ENCODE data around the gene MMD2. TPM values are rescaled to one million over a fixed set of nuclear protein-coding genes. Genes with fewer than 3 reads are reported as not detected.
A peak's percentile ranks its signal among the peaks of the same experiment; 100 is the strongest.
"Not testable (repeated sequence)": the region's sequence is repeated elsewhere in the genome, so short reads cannot be mapped to it uniquely, and the experiment has no call there.

The MMD2 gene
- total RNA-seq, 2 experiments from 2014 or later = not detected

DNA sequence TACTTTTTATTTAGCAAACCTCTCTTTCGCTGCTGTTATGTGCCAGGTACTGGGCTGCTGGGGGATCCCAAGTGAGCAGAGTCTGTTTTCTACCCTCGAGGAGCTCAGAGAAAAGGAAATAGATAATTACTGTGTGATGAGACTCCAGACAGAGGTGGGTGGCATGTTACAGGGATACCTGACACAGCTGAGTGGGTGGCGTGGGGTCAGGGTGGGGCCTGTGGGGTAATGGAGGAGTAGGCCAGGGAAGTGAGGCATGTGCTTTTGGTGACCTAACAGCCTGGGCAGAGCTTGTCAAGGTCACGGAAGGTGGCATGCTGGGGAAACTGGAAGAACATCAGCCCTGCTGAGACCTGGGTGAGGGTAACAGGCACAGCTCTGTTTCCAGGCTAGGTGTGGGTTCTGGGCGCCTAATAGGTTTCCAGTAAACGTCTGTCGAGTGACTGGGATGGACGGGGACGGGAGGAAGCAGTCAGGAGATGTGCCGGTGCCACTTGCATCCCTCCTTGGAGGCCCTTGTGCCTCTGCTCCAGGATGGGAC, 36.5 kb upstream of the MMD2 start:
- intact Hi-C loops (cut with micrococcal nuclease) = no loop called here
- H3K36me3 Mint-ChIP-seq (ENCODE audit: low read depth) = peaks cover 33% of the 10 kb centered on the region
- ChIA-PET CTCF (no interaction called here), POLR2A (interaction anchor here (1.2 kb wide), 1 partner anchor 17 kb away, joined by 5 read pairs; no protein-coding TSS in a partner anchor)
- H3K9me3 Mint-ChIP-seq = no peaks in the 10 kb centered on the region
- H3K4me3 Mint-ChIP-seq = no peak overlapping the region
- ATAC-seq = no peak
- no peaks in the 10 kb centered on the region for H3K27me3 Mint-ChIP-seq
- DNase-seq = no peak
- H3K27ac Mint-ChIP-seq = no peak overlapping the region
- no peak for TF ChIP-seq CTCF (IDR thresholded peaks at IDR 0.05)
- H3K4me1 Mint-ChIP-seq (ENCODE audit: low read depth) = peaks cover 18% of the 10 kb centered on the region

DNA sequence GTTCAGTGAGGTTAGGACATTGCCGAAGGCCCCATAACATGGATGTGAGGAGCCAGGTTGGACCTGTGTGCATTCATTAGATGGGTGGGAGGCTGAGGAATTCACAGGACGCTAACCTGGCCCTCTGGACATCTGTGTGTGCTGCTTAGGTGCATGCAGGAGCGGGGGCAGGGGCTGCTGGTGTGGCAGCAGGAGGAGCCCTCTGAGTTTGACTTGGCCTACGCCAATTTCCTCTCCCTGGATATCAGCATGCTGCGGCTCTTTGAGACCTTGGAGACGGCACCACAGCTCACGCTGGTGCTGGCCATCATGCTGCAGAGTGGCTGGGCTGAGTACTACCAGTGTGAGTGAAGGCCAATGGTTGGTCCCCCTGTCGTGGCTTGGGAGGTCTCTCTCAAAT, 34.5 kb upstream of the MMD2 start:
- H3K36me3 Mint-ChIP-seq (ENCODE audit: low read depth) = peaks cover 29% of the 10 kb centered on the region
- no peak overlapping the region for H3K4me3 Mint-ChIP-seq
- H3K27me3 Mint-ChIP-seq = no peaks in the 10 kb centered on the region
- no peak overlapping the region for H3K27ac Mint-ChIP-seq
- H3K4me1 Mint-ChIP-seq (ENCODE audit: low read depth) = peaks cover 8% of the 10 kb centered on the region
- POLR2A ChIA-PET = no interaction called here
- TF ChIP-seq CTCF (IDR thresholded peaks at IDR 0.05) = no peak
- CTCF ChIA-PET = no interaction called here
- ATAC-seq (no peak), DNase-seq (no peak)
- H3K9me3 Mint-ChIP-seq = no peaks in the 10 kb centered on the region
- intact Hi-C loops (cut with micrococcal nuclease) = no loop called here

DNA sequence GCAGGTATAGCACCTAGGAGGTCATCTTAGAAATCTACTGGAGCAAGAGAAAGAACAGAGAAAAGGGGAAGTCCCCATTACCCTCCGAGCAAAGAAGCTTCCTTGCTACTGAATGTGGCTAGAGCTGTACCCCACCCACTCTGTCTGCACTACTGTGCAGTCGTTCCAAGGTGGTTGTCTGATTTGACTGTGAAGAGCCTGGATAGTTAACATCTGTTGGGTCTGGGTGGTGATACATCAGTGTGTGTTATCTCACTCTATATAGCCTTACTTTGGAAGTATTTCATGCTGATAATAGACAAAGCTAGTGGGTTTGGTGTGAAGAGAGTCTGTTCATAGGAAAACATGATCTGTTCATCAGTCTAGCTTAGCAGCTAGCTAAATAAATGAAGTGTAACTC, 23.8 kb upstream of the MMD2 start:
- ATAC-seq (peak; percentile 96), DNase-seq (peak; percentile 42)
- Mint-ChIP-seq H3K4me1 (ENCODE audit: low read depth) (peaks cover 40% of the 10 kb centered on the region), H3K36me3 (ENCODE audit: low read depth) (peaks cover 62% of the 10 kb centered on the region), H3K27ac (peak overlapping the region; percentile 70)
- H3K27me3 Mint-ChIP-seq; intact Hi-C loops (cut with micrococcal nuclease); H3K9me3 Mint-ChIP-seq; POLR2A ChIA-PET; H3K4me3 Mint-ChIP-seq: not testable (repeated sequence)
- CTCF ChIA-PET = interaction anchor here (1.7 kb wide), 1 partner anchor 9 kb away, joined by 8 read pairs; no protein-coding TSS in a partner anchor

DNA sequence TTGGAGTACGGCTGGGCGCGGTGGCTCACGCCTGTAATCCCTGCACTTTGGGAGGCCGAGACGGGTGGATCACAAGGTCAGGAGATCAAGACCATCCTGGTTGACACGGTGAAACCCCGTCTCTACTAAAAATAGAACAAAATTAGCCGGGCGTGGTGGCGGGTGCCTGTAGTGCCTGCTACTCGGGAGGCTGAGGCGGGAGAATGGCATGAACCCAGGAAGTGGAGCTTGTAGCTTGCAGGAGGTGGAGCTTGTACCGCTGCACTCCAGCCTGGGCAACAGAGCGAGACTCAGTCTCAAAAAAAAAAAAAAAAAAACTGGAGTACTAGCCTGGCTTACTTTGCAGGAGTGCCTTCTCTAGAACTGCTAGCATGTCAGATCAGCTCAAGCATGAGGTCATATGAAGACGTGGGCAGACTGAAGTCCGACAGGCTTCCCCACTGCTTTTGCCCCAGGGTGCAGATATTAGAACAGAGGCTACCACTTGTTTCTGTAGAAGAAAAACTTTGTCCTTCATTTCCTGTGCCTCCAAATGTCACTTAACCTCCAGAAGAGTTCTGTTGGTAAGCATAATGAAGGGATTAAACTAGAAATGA, 22.4 kb upstream of the MMD2 start:
- CTCF ChIA-PET; H3K27me3 Mint-ChIP-seq; H3K9me3 Mint-ChIP-seq; intact Hi-C loops (cut with micrococcal nuclease); DNase-seq; H3K27ac Mint-ChIP-seq; POLR2A ChIA-PET; ATAC-seq; H3K4me3 Mint-ChIP-seq: not testable (repeated sequence)
- peaks cover 49% of the 10 kb centered on the region for H3K4me1 Mint-ChIP-seq (ENCODE audit: low read depth)
- peaks cover 59% of the 10 kb centered on the region for H3K36me3 Mint-ChIP-seq (ENCODE audit: low read depth)

GRCh38 chr7:4975626-4976025, 16.6 kb upstream of the MMD2 start:
- intact Hi-C loops (cut with micrococcal nuclease); H3K9me3 Mint-ChIP-seq; H3K27me3 Mint-ChIP-seq; ATAC-seq; DNase-seq: not testable (repeated sequence)
- Mint-ChIP-seq H3K4me3 (peak overlapping the region; percentile 96), H3K4me1 (ENCODE audit: low read depth) (peaks cover 40% of the 10 kb centered on the region), H3K36me3 (ENCODE audit: low read depth) (peaks cover 28% of the 10 kb centered on the region), H3K27ac (peak overlapping the region; percentile 10)
- ChIA-PET POLR2A (interaction anchor here (0.6 to 1.3 kb wide), 2 partner anchors 183 to 221 kb away, joined by 3 read pairs; no protein-coding TSS in a partner anchor), CTCF (interaction anchor here (3.3 kb wide), 1 partner anchor 110 kb away, joined by 38 read pairs; no protein-coding TSS in a partner anchor)

- POLR2A ChIA-PET = interaction anchor here (0.7 kb wide), 1 partner anchor 218 kb away, joined by 3 read pairs; no protein-coding TSS in a partner anchor
- Mint-ChIP-seq H3K27ac (peak overlapping the region; percentile 96), H3K4me1 (ENCODE audit: low read depth) (peaks cover 28% of the 10 kb centered on the region), H3K27me3 (no peaks in the 10 kb centered on the region), H3K4me3 (peak overlapping the region; percentile 96), H3K9me3 (peaks cover 2% of the 10 kb centered on the region), H3K36me3 (ENCODE audit: low read depth) (peaks cover 25% of the 10 kb centered on the region)
- peak; percentile 82 for TF ChIP-seq CTCF (IDR thresholded peaks at IDR 0.05)
- CTCF ChIA-PET = interaction anchor here (0.6 to 3.3 kb wide), 27 partner anchors 9 to 585 kb away, joined by 3 to 38 read pairs (median 4); partner anchors contain the start of genes AP5Z1, MMD2, PAPOLB and RADIL
- intact Hi-C loops (cut with micrococcal nuclease) = loop anchor here (5.0 kb wide), 1 partner anchor 114 kb away; no protein-coding TSS in a partner anchor
- DNase-seq (peak; percentile 93), ATAC-seq (peak; percentile 98)
Measured at GRCh38 chr7:4973728-4974198, 14.8 kb upstream of the MMD2 start.

DNA sequence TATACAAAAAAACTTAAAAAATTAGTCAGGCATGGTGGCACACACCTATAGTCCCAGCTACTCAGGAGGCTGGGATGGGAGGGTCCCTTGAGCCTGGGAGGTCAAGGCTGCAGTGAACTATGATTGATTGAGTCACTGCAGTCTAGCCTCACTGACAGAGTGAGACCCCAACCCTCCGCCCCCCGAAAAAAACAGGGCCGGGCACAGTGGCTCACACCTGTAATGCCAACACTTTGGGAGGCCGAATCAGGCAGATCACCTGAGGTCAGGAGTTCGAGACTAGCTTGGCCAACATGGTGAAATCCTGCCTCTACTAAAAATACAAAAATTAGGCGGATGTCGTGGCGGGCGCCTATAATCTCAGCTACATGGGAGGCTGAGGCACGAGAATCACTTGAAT, 13.5 kb upstream of the MMD2 start:
- not testable (repeated sequence) for H3K27ac Mint-ChIP-seq, H3K9me3 Mint-ChIP-seq, H3K27me3 Mint-ChIP-seq, ATAC-seq, H3K4me3 Mint-ChIP-seq, DNase-seq
- Mint-ChIP-seq H3K4me1 (ENCODE audit: low read depth) (peaks cover 19% of the 10 kb centered on the region), H3K36me3 (ENCODE audit: low read depth) (peaks cover 15% of the 10 kb centered on the region)
- intact Hi-C loops (cut with micrococcal nuclease) = loop anchor here (5.0 kb wide), 1 partner anchor 115 kb away; no protein-coding TSS in a partner anchor
- ChIA-PET POLR2A (interaction anchor here (0.6 kb wide), 1 partner anchor 8 kb away, joined by 3 read pairs; no protein-coding TSS in a partner anchor), CTCF (interaction anchor here (0.8 to 3.3 kb wide), 5 partner anchors 21 to 113 kb away, joined by 3 to 38 read pairs (median 4); partner anchors contain the start of genes RADIL and RBAK)
